Suprapubic skin (tissue), 4 donors: ENCODE data around the gene HSPG2. TPM values are rescaled to one million over a fixed set of nuclear protein-coding genes. Genes with fewer than 3 reads are reported as not detected.

Experiments
- DNase-seq, 2 donors: peaks; one replicate each; pipeline ENCODE4 v3.0.0-alpha.2; 2019; ENCODE audit warnings: low spot score in 2 of 2
- H3K27ac ChIP-seq: fragments of 200-600 bp; sonication (generic); one replicate; pipeline ENCODE4 v1.5.1; 2019
- H3K27me3 ChIP-seq: fragments of 200-600 bp; sonication (generic); one replicate; pipeline ENCODE4 v1.5.1; 2019
- H3K36me3 ChIP-seq: fragments of 200-600 bp; sonication (generic); one replicate; pipeline ENCODE4 v1.5.1; 2019
- H3K4me1 ChIP-seq: fragments of 200-600 bp; sonication (generic); one replicate; pipeline ENCODE4 v1.5.1; 2019
- H3K4me3 ChIP-seq: fragments of 200-600 bp; sonication (generic); one replicate; pipeline ENCODE4 v1.5.1; 2019; ENCODE audit warnings: mild to moderate bottlenecking
- H3K9me3 ChIP-seq: fragments of 200-600 bp; sonication (generic); one replicate; pipeline ENCODE4 v1.5.1; 2019
- EP300 ChIP-seq: sonication (generic); formaldehyde crosslinking; IDR thresholded peaks from one replicate; pipeline ENCODE4 v1.6.1; 2017; ENCODE audit warnings: antibody characterized with exemption
- POLR2A ChIP-seq, 2 donors: fragments of 450-650 bp; IDR thresholded peaks; one replicate each; pipeline ENCODE4 v1.6.1; 2017; ENCODE audit warnings: antibody characterized with exemption in 2 of 2, mild to moderate bottlenecking in 2 of 2, moderate library complexity in 2 of 2
- POLR2AphosphoS5 ChIP-seq, 3 donors: sonication (generic); formaldehyde crosslinking; IDR thresholded peaks; one replicate each; pipeline ENCODE4 v1.6.1; 2017; ENCODE audit warnings: antibody characterized with exemption in 3 of 3
- WGBS: methylation state at CpG from one replicate; pipeline ENCODE4 v1.1.5; 2018; 5-methylcytosine and 5-hydroxymethylcytosine counted together
- total RNA-seq, 4 donors: library from RNA; depleted of rRNA; stranded (reverse); fragments of >200 nt; gene quantifications; one replicate each; pipeline ENCODE4 v1.1.0, GENCODE V29; 2016
- TF ChIP-seq, protein P1 (sequence below), 2 donors: fragments of 200-600 bp in 1 of 2; fragments of 450-650 bp in 1 of 2; sonication (generic) in 1 of 2; IDR thresholded peaks; one replicate each; pipeline ENCODE4 v1.5.1; 2016 to 2019; ENCODE audit warnings: antibody characterized with exemption in 2 of 2, mild to moderate bottlenecking in 1 of 2, moderate library complexity in 1 of 2

The HSPG2 gene
- total RNA-seq, 4 donors from 2014 or later: 97.5 to 164 (median 131) TPM

DNA sequence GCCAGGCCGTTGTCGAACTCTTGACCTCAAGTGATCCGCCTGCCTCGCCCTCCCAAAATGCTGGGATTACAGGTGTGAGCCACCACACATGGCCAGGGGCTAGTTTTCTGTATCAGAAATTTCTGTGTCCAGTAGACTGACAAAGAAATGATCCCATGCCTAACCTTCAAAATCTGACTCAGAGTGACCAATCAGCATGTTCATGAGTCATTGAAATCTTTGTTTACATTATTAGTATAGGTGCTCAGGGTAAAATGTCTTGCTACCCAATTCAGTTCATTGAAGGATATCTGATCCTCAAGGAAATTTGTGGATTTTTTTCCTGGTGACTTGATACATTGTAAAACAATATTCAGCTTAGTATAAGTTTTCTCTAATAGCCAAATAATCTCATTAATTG, 136.0 kb downstream of the HSPG2 start:
- Histone ChIP-seq H3K9me3 (no peaks in the 10 kb centered on the region), H3K36me3 (no peaks in the 10 kb centered on the region), H3K27me3 (no peaks in the 10 kb centered on the region), H3K4me1 (no peaks in the 10 kb centered on the region), H3K4me3 (no peak overlapping the region), H3K27ac (no peak overlapping the region)
- DNase-seq: no peak
- TF ChIP-seq POLR2AphosphoS5 (IDR thresholded peaks at IDR 0.05) (no peak), EP300 (no peak), POLR2A (IDR thresholded peaks at IDR 0.05) (no peak)
- TF ChIP-seq, protein P1, sequence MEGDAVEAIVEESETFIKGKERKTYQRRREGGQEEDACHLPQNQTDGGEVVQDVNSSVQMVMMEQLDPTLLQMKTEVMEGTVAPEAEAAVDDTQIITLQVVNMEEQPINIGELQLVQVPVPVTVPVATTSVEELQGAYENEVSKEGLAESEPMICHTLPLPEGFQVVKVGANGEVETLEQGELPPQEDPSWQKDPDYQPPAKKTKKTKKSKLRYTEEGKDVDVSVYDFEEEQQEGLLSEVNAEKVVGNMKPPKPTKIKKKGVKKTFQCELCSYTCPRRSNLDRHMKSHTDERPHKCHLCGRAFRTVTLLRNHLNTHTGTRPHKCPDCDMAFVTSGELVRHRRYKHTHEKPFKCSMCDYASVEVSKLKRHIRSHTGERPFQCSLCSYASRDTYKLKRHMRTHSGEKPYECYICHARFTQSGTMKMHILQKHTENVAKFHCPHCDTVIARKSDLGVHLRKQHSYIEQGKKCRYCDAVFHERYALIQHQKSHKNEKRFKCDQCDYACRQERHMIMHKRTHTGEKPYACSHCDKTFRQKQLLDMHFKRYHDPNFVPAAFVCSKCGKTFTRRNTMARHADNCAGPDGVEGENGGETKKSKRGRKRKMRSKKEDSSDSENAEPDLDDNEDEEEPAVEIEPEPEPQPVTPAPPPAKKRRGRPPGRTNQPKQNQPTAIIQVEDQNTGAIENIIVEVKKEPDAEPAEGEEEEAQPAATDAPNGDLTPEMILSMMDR (IDR thresholded peaks at IDR 0.05): no peak
- 96% methylated on average over 4 of the region's 4 CpGs for WGBS

DNA sequence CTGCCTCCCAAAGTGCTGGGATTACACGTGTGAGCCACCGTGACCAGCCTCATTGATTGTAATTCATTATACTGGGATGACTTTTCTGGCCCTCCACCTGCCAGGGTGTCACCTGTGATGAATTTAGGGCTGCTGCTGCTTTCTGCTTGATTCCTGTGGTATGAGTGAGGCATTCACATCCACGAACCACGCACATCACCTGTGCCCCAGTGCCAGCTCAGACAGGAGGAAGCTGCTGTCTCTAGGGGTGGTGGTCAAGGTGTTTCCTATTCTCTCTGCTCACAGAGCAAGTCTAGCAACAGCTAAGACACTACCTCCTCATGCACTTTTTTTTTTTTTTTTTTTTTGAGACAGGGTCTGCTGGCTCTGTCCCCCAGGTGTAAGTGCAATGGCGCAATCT, 137.4 kb downstream of the HSPG2 start:
- no peak for TF ChIP-seq EP300
- no peak for TF ChIP-seq POLR2AphosphoS5 (IDR thresholded peaks at IDR 0.05)
- TF ChIP-seq, protein P1 (IDR thresholded peaks at IDR 0.05): no peak
- no peak for TF ChIP-seq POLR2A (IDR thresholded peaks at IDR 0.05)
- WGBS: 81% methylated on average over 5 of the region's 5 CpGs
- H3K27me3 ChIP-seq: no peaks in the 10 kb centered on the region

GRCh38 chr1:21795075-21795474, 142.0 kb downstream of the HSPG2 start:
- no peaks in the 10 kb centered on the region for H3K4me1 ChIP-seq

More for the DNA sequence above, 137.4 kb downstream of the HSPG2 start:
- Histone ChIP-seq H3K4me3 (no peak overlapping the region), H3K27ac (no peak overlapping the region), H3K4me1 (no peaks in the 10 kb centered on the region), H3K9me3 (no peaks in the 10 kb centered on the region), H3K36me3 (no peaks in the 10 kb centered on the region)
- no peak for DNase-seq

DNA sequence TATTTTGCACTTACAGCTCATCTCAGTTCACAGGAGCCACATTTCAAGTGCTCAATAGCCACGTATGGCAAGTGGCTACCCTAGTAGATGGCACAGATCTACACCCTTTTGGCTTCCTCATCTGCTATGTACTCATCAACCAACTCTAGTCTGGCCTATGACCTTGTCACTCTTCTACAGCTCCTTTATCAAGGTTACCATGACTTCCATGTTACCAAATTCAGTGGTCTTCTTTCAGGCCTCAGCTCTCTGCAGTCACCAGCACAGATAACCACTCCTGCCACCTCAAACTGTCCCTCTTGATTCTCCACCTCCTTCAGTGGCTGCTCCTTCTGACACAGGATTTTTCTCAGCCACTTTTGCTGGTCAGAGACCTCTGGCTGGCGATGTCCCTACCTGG, 142.5 kb downstream of the HSPG2 start:
- no peak overlapping the region for H3K27ac ChIP-seq
- no peaks in the 10 kb centered on the region for H3K36me3 ChIP-seq
- TF ChIP-seq, protein P1 (IDR thresholded peaks at IDR 0.05): no peak
- no peak for TF ChIP-seq EP300
- TF ChIP-seq POLR2A (IDR thresholded peaks at IDR 0.05): no peak
- no peak for TF ChIP-seq POLR2AphosphoS5 (IDR thresholded peaks at IDR 0.05)
- H3K9me3 ChIP-seq: no peaks in the 10 kb centered on the region
- H3K4me1 ChIP-seq: no peaks in the 10 kb centered on the region
- no peak for DNase-seq
- WGBS: 89% methylated on average over 2 of the region's 2 CpGs
- no peaks in the 10 kb centered on the region for H3K27me3 ChIP-seq
- H3K4me3 ChIP-seq: no peak overlapping the region

More at GRCh38 chr1:21795075-21795474, 142.0 kb downstream of the HSPG2 start:
- H3K9me3 ChIP-seq: no peaks in the 10 kb centered on the region
- WGBS: 88% methylated on average over 6 of the region's 6 CpGs
- no peak overlapping the region for H3K4me3 ChIP-seq
- DNase-seq: no peak
- H3K27ac ChIP-seq: no peak overlapping the region
- H3K36me3 ChIP-seq: no peaks in the 10 kb centered on the region
- no peaks in the 10 kb centered on the region for H3K27me3 ChIP-seq
- TF ChIP-seq EP300 (no peak), POLR2A (IDR thresholded peaks at IDR 0.05) (no peak), POLR2AphosphoS5 (IDR thresholded peaks at IDR 0.05) (no peak)
- TF ChIP-seq, protein P1 (IDR thresholded peaks at IDR 0.05): no peak

- no peak overlapping the region for H3K4me3 ChIP-seq
- DNase-seq: no peak
- H3K36me3 ChIP-seq: no peaks in the 10 kb centered on the region
- no peaks in the 10 kb centered on the region for H3K27me3 ChIP-seq
- TF ChIP-seq, protein P1 (IDR thresholded peaks at IDR 0.05): no peak
- TF ChIP-seq POLR2A (IDR thresholded peaks at IDR 0.05): no peak
- no peak for TF ChIP-seq POLR2AphosphoS5 (IDR thresholded peaks at IDR 0.05)
- no peak for TF ChIP-seq EP300
- H3K27ac ChIP-seq: no peak overlapping the region
- no peaks in the 10 kb centered on the region for H3K4me1 ChIP-seq
- WGBS: 86% methylated on average over 2 of the region's 2 CpGs
- no peaks in the 10 kb centered on the region for H3K9me3 ChIP-seq
These were observed 144.0 kb downstream of the HSPG2 start for GRCh38 chr1:21793104-21793503.
